WI38 (cell line): ENCODE data around the gene BGN.
A peak's percentile ranks its signal among the peaks of the same experiment; 100 is the strongest.

Experiments used
- H3K4me3 ChIP-seq: 2 replicates; pipeline ENCODE4 v1.5.1; 2011; ENCODE audit warnings: low read depth, mild to moderate bottlenecking, control low read depth, low read length
- TF ChIP-seq, protein P1 (sequence below): IDR thresholded peaks from 2 replicates; pipeline ENCODE4 v1.5.1; 2012; ENCODE audit warnings: low read depth, mild to moderate bottlenecking, control low read depth, low read length

Gene BGN

DNA sequence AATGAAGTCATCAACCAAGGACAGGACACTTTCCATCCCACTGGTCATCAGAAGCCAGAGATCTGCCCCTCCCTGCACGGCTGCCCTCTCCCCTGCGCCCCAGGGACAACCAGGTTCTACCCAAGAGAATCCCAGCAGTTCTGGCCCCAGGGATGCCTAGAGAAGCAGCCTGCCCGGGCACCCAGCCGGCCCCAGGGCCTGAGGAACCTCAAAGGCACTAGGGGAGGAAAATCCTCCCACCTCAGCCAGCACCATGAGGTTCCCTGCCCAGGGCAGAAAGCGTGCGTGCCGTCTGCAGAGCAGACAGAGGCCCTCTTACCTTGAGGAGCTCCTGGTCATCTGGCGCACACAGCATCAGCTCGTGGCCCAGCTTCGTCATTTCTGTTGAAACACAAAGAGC is 32.5 kb upstream of the BGN start:
- TF ChIP-seq, protein P1, sequence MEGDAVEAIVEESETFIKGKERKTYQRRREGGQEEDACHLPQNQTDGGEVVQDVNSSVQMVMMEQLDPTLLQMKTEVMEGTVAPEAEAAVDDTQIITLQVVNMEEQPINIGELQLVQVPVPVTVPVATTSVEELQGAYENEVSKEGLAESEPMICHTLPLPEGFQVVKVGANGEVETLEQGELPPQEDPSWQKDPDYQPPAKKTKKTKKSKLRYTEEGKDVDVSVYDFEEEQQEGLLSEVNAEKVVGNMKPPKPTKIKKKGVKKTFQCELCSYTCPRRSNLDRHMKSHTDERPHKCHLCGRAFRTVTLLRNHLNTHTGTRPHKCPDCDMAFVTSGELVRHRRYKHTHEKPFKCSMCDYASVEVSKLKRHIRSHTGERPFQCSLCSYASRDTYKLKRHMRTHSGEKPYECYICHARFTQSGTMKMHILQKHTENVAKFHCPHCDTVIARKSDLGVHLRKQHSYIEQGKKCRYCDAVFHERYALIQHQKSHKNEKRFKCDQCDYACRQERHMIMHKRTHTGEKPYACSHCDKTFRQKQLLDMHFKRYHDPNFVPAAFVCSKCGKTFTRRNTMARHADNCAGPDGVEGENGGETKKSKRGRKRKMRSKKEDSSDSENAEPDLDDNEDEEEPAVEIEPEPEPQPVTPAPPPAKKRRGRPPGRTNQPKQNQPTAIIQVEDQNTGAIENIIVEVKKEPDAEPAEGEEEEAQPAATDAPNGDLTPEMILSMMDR, result no peak
- no peak overlapping the region for H3K4me3 ChIP-seq

DNA sequence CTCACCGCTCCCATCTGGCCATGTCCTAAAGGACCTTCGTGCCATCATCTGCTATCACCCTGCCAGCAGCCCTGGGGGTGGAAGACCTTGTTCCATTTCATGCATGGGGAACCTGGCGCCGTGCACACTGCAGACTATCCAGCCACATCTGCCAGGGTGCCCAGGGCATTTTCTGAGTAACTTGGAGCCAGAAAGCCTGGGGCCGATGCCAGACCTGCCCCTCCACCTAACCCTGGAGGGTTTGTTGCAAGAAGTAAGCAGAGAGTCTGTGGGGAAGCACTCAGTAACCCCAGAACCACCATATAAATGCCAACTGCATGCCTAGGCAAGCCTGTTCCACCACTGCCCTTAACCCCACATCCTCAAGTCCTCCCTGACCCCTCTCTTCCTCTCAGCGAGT is 31.7 kb upstream of the BGN start:
- H3K4me3 ChIP-seq, result no peak overlapping the region
- TF ChIP-seq, protein P1, result no peak

DNA sequence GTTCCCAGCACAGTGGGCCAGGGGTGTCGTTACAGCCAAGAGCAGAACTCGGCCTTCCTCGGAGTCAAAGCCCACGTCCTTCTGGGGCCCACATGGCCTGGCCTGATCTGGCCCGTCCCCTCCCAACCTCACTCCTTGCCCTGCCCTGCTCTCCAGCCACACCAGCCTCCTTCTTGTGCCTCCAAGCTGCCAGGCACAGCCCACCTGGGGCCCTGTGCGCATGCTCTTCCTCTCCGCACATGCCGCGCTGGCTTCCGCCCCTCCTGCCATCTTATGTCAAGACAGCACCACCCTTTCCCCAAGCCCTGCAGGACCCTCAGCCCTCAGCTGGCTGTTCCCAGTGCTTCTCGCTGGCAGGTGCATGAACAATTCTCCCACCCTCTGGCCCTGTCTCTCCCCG is 31.2 kb upstream of the BGN start:
- TF ChIP-seq, protein P1, result no peak
- no peak overlapping the region for H3K4me3 ChIP-seq

DNA sequence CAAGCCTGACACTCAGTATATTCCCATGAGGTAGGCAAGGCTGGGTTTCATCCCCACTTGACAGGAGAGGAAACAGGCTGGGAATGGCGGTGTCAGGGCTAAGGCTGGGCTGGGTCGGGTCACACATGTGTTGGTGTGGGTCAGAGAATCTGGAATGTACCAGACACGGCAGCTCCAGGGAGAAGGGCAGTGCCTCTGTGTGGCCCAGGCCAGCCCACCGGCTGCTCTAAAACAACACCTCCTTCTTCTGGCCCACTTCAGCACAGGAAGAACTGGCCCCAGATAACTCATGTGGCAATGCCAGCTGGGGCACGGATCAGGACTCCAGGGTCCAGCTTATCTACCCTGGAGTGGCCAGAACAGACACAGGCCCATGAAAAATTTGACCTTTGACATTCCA is 30.7 kb upstream of the BGN start:
- TF ChIP-seq, protein P1, result no peak
- H3K4me3 ChIP-seq, result no peak overlapping the region

DNA sequence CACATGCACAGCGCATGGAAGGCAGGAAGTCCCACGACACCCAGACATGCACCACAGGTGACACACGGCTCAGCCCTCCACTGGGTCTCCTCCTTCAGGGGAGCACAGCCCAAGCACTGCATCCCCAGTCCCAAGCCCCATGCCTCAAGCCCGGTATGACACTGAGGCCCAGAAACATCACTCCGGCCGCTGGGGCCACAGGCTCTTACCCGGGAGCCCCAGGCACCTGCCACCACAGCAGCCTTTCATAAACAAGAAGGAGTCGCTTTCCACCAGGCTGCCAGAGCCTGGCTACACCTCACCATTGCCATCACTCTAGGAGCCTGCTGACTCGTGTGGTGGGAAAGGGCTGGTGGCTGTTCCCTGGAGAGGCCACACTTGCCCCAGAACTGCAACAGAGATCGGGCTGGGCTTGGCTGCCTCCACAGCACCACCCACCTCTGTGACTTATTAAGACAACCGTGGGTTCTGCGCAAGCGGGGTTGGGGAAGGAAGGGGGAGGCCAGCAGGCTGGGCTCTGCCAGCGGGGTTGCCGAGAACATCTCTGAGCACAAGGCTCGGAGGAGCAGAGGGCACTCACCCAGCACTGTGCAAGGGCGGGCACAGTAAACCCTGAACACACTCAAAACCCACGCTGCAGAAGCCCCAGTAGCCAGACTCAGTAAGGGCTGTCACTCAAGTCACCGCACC is 28.9 kb upstream of the BGN start:
- TF ChIP-seq, protein P1, result no peak
- no peak overlapping the region for H3K4me3 ChIP-seq

DNA sequence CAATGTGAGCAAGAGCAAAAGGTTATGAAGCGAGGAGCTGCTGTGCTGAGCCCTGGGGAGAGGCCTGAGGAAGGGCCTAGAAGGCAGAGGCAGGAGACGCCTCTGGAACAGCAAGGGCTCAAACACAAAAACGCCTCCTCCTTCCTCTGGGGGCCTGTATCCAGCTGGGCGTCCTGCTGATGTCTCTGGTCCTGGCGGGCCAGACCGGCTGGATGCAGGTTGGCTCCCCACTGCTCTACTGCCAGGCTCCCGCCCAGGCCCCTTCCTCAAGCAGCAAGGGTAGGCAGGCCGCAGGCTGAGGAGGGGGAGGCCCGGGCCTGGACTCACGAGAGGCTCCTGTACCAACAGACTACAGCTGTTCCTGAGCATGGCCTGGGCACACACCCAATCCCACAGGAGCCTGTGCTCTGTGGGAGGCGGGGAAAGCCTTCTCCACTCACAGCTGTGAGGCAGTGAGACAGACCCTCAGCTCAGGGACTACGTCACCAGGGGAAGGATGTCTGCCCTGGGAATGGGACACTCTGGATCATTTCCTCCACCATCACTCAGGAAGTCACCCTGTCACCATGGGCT is 26.7 kb upstream of the BGN start:
- TF ChIP-seq, protein P1, result no peak
- no peak overlapping the region for H3K4me3 ChIP-seq

DNA sequence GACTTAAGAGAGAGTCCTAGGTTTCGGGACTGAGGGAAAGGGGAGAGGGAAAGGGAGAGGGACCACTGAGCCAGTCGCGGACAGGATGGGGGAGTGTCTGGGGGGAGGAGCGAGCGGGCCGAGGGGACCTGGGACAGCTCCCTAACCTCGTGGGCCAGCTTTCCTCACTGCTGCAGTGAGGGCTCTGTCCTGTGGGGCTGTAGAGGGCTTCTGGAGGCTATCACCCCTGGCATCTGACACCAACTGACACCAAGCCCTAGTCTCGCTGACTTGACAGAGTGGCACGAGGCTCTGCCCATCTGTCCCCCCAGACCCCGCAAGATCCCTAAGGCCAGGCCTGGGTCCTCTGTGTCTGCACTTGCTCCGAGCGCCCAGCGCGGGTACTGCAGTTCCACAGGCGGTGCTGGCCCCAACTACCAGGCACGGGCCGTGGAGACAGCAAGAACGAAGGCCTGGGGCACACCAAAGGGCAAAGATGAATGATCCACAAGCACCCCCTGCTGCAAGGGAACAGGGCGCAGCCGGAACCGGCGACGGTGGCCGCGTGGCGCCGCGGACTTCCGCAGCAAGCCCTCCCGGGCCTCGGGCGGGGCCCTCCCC is 24.9 kb upstream of the BGN start:
- H3K4me3 ChIP-seq, result peak overlapping the region; percentile 64
- TF ChIP-seq, protein P1, result no peak
